HG03039 (cell line): ENCODE results near the gene ARHGAP31.
A peak's percentile ranks its signal among the peaks of the same experiment; 100 is the strongest.

ENCODE experiments used
- ATAC-seq: cut with Tn5 transposase; IDR thresholded peaks from one replicate; pipeline ENCODE4 v1.9.1; 2021; ENCODE audit warnings: mild to moderate bottlenecking, moderate library complexity; ENCODE audit not compliant: unreplicated experiment

ARHGAP31 gene

DNA sequence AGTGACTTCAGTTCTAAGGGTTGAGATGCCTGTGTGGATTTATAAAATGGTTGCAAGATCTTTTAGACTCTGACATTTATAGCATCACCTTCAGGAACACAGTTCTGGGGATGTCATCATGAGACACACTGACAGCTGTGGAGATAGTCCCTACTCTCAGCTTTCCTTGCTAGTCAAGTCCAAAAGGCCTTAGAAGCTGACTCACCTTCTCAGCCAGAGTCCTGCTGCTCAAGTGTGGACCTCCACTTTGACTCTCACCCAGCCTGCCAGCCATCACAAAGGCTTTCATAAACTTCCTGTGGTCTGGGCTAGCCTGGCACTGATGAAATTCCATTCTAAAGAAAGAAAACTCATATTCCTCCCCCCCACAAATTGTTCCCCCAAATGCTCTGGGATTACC, 124.5 kb downstream of the ARHGAP31 start:
- ATAC-seq: no peak

DNA sequence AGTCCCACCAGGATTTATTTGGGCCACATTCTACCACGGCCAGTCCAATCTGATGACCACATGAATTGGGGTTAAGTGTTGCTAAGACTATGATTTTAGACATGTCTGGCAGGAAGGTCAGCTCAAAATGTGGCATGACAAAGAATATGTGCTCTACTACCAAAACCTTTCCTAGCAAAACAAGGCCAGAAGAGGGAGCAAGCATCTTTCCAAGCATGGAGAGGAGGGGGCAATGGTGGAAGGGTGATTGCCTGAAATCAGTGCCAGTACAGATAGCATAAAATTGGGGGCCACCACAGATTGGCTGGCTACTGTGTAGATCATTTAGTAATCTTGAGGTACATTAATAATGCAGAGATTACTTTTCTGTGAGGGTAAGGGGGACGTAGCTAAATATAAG, 126.0 kb downstream of the ARHGAP31 start:
- ATAC-seq: no peak

DNA sequence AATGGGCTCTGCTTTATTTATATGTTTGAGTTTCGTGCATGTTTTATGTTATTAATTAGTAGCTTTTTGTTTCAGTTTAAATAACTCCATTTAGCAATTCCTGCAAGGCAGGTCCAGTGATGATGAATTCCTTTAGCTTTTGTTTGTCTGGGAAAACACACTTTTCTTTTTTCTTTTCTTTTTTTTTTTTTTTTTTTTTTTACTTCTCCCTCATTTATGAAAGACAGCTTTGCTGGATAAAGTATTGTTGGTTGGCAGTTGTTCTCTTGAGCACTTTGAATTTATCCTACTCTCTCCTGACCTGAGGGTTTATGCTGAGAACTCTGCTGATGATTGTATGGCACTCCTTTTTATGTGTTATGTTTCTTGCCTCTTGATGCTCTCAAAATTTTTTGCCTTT, 133.5 kb downstream of the ARHGAP31 start:
- no peak for ATAC-seq

- no peak for ATAC-seq
Observed at GRCh38 chr3:119428538-119428937, 134.4 kb downstream of the ARHGAP31 start.

- ATAC-seq: no peak
Observed at GRCh38 chr3:119433613-119434325, 139.6 kb downstream of the ARHGAP31 start.

DNA sequence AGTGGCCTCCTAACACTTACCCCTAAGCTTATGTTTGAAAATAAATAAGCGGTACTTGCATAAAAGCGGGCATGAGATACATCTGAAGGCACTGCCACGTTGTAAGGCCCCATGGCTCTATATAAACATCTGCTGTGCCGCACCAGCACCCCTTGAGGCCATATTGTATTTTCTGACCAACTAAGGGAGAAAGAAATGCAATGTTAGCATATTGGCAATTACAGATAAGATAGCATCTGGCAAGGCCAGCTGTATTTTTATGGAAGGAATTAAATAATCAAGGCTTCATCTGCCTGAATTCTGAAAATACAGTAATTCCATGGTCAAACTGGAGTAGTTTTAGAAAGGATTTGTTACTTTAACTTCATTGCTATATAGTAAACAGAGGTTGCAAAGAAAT, 140.5 kb downstream of the ARHGAP31 start:
- ATAC-seq: no peak

DNA sequence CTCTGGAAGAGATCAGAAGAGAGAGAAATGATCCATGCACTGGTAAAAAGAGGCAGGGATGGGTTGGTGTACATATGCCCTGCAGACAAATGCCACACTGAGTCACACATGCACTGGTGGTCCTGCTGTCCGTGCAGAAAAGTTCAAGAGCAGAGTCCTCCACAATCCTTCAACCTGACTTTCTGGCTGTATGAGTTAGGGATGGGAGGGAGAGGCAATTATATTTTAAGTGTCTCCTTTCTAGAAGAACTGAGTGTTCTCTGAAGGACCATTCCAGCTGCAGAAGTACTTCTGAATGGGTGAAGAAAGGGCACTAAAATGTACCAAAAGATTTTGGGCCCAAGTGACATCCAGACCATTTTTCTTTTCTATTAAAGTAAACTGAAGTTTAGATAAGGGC, 142.8 kb downstream of the ARHGAP31 start:
- no peak for ATAC-seq

- no peak for ATAC-seq
Observed at GRCh38 chr3:119437691-119438258, 143.6 kb downstream of the ARHGAP31 start.

GRCh38 chr3:119443179-119443578, 149.0 kb downstream of the ARHGAP31 start:
- no peak for ATAC-seq

DNA sequence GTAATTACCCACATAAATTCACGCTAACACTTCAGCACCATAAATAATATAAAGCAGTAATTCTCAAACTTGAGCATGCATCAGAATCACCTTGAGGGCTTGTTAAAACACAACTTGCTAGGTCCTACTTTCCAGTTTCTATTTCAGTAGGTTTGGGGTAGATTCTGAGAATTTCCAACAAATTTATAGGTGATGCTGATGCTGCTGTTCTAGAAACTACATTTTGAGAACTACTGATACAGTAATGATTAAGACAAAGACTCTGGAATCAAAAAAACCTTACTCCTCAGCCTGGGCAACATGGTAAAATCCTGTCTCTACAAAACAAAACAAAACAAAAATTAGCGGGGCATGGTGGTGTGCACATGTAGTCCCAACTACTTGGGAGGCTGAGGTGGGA, 150.4 kb downstream of the ARHGAP31 start:
- no peak for ATAC-seq

DNA sequence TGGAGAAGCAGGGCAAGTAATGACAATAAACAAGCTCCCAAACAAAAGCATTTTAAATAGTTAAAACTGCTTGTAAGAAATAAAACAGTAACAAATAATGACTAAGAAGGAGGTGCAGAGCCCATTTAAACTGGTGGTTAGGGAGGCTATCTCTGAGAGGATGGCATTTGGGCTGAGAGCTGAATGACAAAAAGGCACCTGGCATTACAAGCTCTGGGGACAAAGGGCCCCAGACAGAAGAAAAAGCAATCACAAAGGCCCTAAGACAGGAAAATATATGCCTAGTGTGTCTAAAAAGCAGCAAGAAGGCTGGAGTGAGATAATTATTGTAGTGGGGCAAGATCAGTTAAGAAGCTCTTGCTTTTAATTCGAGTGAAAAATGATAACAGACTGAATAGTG, 159.6 kb downstream of the ARHGAP31 start:
- no peak for ATAC-seq

DNA sequence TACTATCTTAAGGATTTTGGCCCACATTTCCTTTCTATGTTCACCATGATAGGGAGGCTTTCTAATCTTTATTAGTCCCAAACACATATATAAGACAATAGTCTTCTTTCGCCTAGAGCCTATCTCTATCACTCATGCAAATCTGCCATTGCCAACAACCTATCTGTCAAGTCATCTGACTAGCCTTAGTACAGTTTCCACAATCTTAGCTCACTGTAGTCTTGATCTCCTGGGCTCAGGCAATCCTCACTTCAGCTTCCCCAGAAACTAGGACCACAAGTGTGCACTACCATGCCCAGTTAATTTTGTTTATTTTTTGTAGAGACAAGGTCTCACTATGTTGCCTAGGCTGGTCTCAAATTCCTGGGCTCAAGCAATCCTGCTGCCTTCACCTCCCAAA, 162.3 kb downstream of the ARHGAP31 start:
- ATAC-seq: no peak

- ATAC-seq: no peak
Observed at GRCh38 chr3:119457246-119457645, 163.1 kb downstream of the ARHGAP31 start.

DNA sequence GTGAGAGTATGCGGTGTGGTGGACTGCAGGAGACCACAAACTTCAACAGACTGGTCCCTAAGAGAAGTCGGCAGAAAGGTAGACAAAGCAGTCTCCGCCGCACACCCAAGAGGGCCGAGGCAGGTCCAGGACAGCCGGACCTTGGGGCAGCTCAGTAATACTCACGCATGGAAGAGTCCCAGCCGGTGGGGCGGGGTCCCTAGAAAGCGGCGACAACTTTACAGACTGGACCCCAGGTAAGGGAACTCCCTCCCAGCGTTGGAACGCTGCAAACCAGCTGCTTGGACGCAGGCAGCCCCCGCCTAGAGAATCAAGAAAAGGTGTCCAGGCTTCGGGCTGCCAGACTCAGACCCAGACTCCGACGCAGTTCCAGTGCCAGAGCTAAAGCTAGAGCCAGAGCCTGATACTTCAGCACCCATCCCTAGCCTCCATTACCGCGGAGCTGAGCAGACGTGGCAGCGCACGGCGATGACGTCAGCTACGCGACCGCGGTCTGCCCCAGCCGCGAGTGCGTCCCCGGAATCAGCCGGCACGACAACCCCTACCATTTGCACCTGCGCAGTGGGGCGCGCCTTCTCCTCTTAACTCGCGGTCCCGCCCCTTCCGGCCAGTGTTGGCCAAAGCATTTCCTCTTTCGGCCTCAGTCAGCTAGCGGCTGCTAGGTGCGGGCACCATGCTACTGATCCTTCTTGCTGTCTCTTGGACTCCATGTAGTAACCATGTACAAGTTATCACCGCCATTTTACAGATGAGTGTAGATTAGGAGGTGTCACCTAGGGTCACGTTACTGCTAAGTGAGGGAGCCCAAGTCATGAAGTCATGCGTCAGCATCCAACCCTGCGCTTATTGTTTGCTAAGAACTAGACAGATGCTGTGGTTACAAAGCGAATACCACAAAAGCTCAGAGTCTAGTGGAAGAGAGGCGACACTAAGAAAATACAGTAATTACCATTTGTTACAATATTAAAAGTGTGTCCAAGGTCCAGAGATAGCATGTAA, 169.3 kb downstream of the ARHGAP31 start, which contains the start of gene TMEM39A:
Gene TMEM39A (minus strand): TSS at position 445 of the 999 bp plus-strand sequence. CDS start 1,541 bp downstream, outside the sequence.
- ATAC-seq: peak; percentile 88

DNA sequence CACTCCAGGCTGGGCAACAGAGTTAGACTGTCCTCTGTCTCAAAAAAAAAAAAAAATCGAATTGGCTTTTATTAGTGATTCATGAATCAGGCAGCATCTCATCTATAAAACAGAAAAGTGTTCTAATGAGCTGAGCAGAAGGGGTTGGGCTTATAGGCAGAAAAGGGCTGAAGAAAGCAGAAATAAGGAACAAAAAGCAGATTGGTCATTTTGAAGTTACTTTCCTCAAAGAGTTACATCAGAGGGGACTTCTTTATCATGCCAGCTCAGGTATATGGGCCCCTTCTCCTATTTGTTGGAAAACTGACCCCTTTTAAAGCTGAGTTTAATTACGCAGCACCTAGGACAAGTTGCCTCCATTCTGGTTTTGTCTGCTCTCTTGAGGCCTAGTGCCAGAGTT, 173.9 kb downstream of the ARHGAP31 start:
- ATAC-seq: no peak

DNA sequence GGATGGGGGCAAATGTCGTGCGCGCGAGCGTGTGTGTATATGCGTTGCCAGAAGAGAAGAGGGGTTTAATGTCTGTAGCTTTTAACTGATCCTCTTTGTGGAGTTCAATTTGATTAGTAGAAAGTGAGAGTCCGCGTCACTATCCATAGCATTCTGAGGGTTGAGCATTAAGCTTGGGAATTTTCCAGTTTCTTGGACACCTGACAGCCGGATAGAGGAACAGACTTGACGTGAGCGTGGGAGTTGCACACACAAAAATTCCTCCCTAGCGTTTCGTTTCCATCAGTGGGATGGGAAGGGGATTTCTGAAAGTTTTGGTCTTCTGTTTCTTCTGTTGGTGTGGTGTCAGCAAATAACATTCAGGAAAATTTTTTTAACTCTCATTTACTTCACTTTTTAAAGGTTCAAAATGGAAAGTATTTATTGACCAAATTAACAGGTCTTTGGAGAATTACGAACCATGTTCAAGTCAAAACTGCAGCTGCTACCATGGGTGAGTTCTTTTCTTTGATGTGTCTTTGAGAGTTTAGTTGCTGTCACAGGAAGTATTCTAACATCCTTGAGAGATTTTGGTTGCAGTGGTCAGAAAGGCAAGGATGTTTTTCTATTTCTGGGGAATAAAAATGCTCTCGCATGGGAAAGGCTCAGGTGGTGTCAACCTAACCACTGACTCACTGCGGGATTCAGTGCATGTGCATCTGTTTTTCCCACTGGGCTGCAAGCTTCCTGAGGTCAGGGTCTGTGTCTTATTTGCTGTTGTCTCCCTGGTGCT, 175.4 kb downstream of the ARHGAP31 start:
- no peak for ATAC-seq
